ENCODE results near the gene MTNR1B.

DNA sequence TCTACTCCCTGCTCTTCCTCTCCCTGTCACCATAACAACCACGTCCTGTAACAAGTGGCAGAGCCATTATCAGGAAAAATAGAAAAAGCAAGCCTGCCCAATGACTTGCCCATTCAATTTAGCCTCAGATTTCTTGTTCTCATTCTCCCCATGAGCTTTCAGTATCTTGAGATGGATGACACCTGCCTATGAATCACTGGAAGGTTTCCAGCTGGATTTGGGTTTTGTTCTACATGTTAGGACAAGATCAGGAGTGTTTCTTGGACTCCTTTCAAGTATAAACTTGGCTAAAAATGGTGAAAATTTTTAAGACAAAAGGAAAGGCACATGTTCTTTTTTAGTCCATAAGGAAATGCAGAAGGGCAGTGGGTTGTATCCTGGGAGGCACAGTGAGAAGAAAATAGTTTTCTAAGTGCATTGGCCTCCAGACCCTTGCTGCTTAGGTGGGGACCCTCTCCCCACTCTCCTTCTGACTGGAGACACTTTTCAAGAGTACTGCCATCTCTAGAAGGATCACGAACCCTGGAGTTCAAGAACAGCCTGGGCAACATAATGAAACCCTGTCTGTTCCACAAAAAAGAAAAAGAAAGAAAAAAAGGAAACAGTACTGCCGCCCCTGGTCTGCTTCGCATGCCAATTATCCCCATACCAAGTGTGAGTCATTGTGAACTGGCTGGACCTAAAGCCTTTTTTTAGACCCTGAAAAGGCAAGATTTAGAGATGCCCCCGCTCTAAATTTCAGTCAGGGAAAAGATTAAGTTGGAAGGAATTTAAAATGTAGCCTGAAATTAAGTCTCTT, 51.0 kb downstream of the MTNR1B start:
- TF ChIP-seq, protein P1, sequence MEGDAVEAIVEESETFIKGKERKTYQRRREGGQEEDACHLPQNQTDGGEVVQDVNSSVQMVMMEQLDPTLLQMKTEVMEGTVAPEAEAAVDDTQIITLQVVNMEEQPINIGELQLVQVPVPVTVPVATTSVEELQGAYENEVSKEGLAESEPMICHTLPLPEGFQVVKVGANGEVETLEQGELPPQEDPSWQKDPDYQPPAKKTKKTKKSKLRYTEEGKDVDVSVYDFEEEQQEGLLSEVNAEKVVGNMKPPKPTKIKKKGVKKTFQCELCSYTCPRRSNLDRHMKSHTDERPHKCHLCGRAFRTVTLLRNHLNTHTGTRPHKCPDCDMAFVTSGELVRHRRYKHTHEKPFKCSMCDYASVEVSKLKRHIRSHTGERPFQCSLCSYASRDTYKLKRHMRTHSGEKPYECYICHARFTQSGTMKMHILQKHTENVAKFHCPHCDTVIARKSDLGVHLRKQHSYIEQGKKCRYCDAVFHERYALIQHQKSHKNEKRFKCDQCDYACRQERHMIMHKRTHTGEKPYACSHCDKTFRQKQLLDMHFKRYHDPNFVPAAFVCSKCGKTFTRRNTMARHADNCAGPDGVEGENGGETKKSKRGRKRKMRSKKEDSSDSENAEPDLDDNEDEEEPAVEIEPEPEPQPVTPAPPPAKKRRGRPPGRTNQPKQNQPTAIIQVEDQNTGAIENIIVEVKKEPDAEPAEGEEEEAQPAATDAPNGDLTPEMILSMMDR (IDR thresholded peaks at IDR 0.05), result no peak
- TF ChIP-seq POLR2A (IDR thresholded peaks at IDR 0.05), result no peak

All from upper lobe of left lung (tissue), 4 donors.